Testis (tissue), 3 donors: ENCODE results near the gene TLE4. TPM values are rescaled to one million over a fixed set of nuclear protein-coding genes. Genes with fewer than 3 reads are reported as not detected.

ENCODE experiments used
- DNase-seq: peaks from one replicate; pipeline ENCODE4 v3.0.0-alpha.2; 2019
- H3K27ac ChIP-seq, 2 donors: fragments of 200-600 bp; sonication (generic); one replicate each; pipeline ENCODE4 v1.5.1; 2019
- H3K27me3 ChIP-seq: fragments of 200-600 bp; sonication (generic); one replicate; pipeline ENCODE4 v1.5.1; 2019
- H3K36me3 ChIP-seq: fragments of 200-600 bp; sonication (generic); one replicate; pipeline ENCODE4 v1.5.1; 2017; ENCODE audit warnings: low read depth; ENCODE audit errors: missing control alignments
- H3K4me1 ChIP-seq: fragments of 200-600 bp; sonication (generic); one replicate; pipeline ENCODE4 v1.5.1; 2019
- H3K4me3 ChIP-seq, 2 donors: fragments of 200-600 bp; sonication (generic); one replicate each; pipeline ENCODE4 v1.5.1; 2017 to 2019
- H3K9me3 ChIP-seq: fragments of 200-600 bp; sonication (generic); one replicate; pipeline ENCODE4 v1.5.1; 2017
- CTCF ChIP-seq, 3 experiments: fragments of 450-650 bp in 2 of 3; fragments of 200-600 bp in 1 of 3; sonication (generic) in 1 of 3; IDR thresholded peaks; one replicate each; pipeline ENCODE4 v1.5.1; 2016 to 2019; ENCODE audit warnings: antibody characterized with exemption in 3 of 3, mild to moderate bottlenecking in 2 of 3, moderate library complexity in 1 of 3
- POLR2A ChIP-seq: fragments of 450-650 bp; IDR thresholded peaks from one replicate; pipeline ENCODE4 v1.6.1; 2017; ENCODE audit warnings: antibody characterized with exemption, mild to moderate bottlenecking, moderate library complexity
- WGBS, 2 donors: methylation state at CpG; one replicate each; pipeline ENCODE4 v1.1.5; 2018; 5-methylcytosine and 5-hydroxymethylcytosine counted together
- intact Hi-C: fragments of 100-400 bp; cut with DNase I; formaldehyde crosslinking; loops from one replicate; pipeline ENCODE4 v1.15.1; 2023; ENCODE audit warnings: low total_unique reads
- polyA plus RNA-seq: library from polyadenylated mRNA; stranded (reverse); fragments of 350-450 nt; fragmentation: Illumina TruSeq; extraction: RNeasy Lipid Tissue Mini Kit (QIAGEN cat#74804); gene quantifications from one replicate; pipeline ENCODE4 v1.2.3, GENCODE V29; 2014; ENCODE audit warnings: low read depth, low replicate concordance; ENCODE audit not compliant: insufficient read depth
- total RNA-seq, 2 donors: library from RNA; depleted of rRNA; stranded (reverse); fragments of >200 nt; gene quantifications; one replicate each; pipeline ENCODE4 v1.2.3, GENCODE V29; 2016

The TLE4 gene
- total and polyA plus RNA-seq, 3 donors from 2014 or later, result 223 to 311 (median 292) TPM

- no peak overlapping the region for H3K27ac ChIP-seq
- DNase-seq, result no peak
- H3K9me3 ChIP-seq, result no peaks in the 10 kb centered on the region
- TF ChIP-seq POLR2A, result no peak
- no peak for TF ChIP-seq CTCF (IDR thresholded peaks at IDR 0.05)
- H3K4me3 ChIP-seq, result no peak overlapping the region
- 92 to 100% methylated on average over 4 of the region's 4 CpGs for WGBS, 2 donors
- H3K27me3 ChIP-seq, result no peaks in the 10 kb centered on the region
- H3K4me1 ChIP-seq, result no peaks in the 10 kb centered on the region
- intact Hi-C loops, result no loop called here
- H3K36me3 ChIP-seq, result no peaks in the 10 kb centered on the region
These were observed 197.9 kb downstream of the TLE4 start for GRCh38 chr9:79769476-79770275.

GRCh38 chr9:79774356-79774755 is 202.6 kb downstream of the TLE4 start:
- Histone ChIP-seq H3K4me3 (no peak overlapping the region), H3K9me3 (no peaks in the 10 kb centered on the region), H3K4me1 (no peaks in the 10 kb centered on the region), H3K27ac (no peak overlapping the region), H3K36me3 (no peaks in the 10 kb centered on the region), H3K27me3 (no peaks in the 10 kb centered on the region)
- intact Hi-C loops, result no loop called here
- no peak for TF ChIP-seq CTCF (IDR thresholded peaks at IDR 0.05)
- TF ChIP-seq POLR2A, result no peak
- DNase-seq, result no peak
- 80 to 94% methylated on average over 1 of the region's 1 CpG for WGBS, 2 donors
